GM19438 (cell line): ENCODE results near the gene DLX1.
"Not testable (repeated sequence)": the region's sequence is repeated elsewhere in the genome, so short reads cannot be mapped to it uniquely, and the experiment has no call there.

Experiments
- ATAC-seq: cut with Tn5 transposase; IDR thresholded peaks from one replicate; pipeline ENCODE4 v1.9.1; 2021; ENCODE audit warnings: low read depth; ENCODE audit not compliant: unreplicated experiment

The DLX1 gene

GRCh38 chr2:172109256-172109987 lies 24.1 kb downstream of the DLX1 start:
- no peak for ATAC-seq

GRCh38 chr2:172109988-172110811 lies 24.9 kb downstream of the DLX1 start:
- ATAC-seq = no peak

- no peak for ATAC-seq
These were observed 28.3 kb downstream of the DLX1 start for GRCh38 chr2:172113617-172114016.

- ATAC-seq = not testable (repeated sequence)
These were observed 28.9 kb downstream of the DLX1 start for GRCh38 chr2:172114176-172114575.

- no peak for ATAC-seq
These were observed 29.3 kb downstream of the DLX1 start for GRCh38 chr2:172114579-172114978.

GRCh38 chr2:172116107-172116506 lies 30.8 kb downstream of the DLX1 start:
- ATAC-seq = no peak

GRCh38 chr2:172119089-172119488 lies 33.8 kb downstream of the DLX1 start:
- no peak for ATAC-seq

GRCh38 chr2:172120118-172120517 lies 34.8 kb downstream of the DLX1 start:
- no peak for ATAC-seq

GRCh38 chr2:172128484-172128883 lies 43.2 kb downstream of the DLX1 start:
- no peak for ATAC-seq

GRCh38 chr2:172129404-172129803 lies 44.1 kb downstream of the DLX1 start:
- no peak for ATAC-seq

GRCh38 chr2:172131713-172132555 lies 46.6 kb downstream of the DLX1 start:
- ATAC-seq = no peak

GRCh38 chr2:172134270-172134669 lies 49.0 kb downstream of the DLX1 start:
- ATAC-seq = no peak

GRCh38 chr2:172135446-172135845 lies 50.1 kb downstream of the DLX1 start:
- no peak for ATAC-seq

GRCh38 chr2:172137109-172137508 lies 51.8 kb downstream of the DLX1 start:
- no peak for ATAC-seq

GRCh38 chr2:172137943-172138342 lies 52.6 kb downstream of the DLX1 start:
- no peak for ATAC-seq

- ATAC-seq = not testable (repeated sequence)
These were observed 53.4 kb downstream of the DLX1 start for GRCh38 chr2:172138727-172139126.
